ENCODE data around the gene DUSP9. TPM values are rescaled to one million over a fixed set of nuclear protein-coding genes. Genes with fewer than 3 reads are reported as not detected.

Gene DUSP9
- total RNA-seq, 1 donor from 2014 or later, result 0.39 TPM

GRCh38 chrX:153635788-153636668 lies 11.0 kb upstream of the DUSP9 start:
- DNase-seq (ENCODE audit: low spot score), result peak; percentile 80

DNA sequence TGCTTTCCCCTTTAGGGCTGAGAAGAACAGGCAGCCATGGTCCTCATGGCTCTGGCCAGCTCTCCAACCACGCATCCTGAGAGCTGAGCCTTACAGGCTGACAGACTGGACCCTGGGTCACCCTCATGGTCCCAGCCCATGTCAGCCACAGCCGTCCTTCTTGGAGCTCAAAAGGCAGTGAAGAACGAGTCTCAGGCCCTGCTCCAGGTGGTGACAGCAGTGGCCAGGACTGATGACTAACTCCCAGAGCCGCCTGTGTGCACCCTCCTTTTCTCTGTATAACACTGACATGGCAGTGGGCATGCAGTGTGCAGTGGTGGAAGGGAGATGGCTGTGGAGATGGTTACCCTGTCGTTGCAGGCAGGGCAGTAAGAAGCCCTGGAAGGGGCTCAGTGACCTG lies 10.3 kb upstream of the DUSP9 start:
- no peak for DNase-seq (ENCODE audit: low spot score)

GRCh38 chrX:153637121-153638040 lies 9.6 kb upstream of the DUSP9 start:
- peak; percentile 86 for DNase-seq (ENCODE audit: low spot score)

GRCh38 chrX:153638041-153638371 lies 9.0 kb upstream of the DUSP9 start:
- DNase-seq (ENCODE audit: low spot score), result no peak

- DNase-seq (ENCODE audit: low spot score), result peak; percentile 85
These were observed 8.4 kb upstream of the DUSP9 start for GRCh38 chrX:153638436-153639176.

- peak; percentile 65 for DNase-seq (ENCODE audit: low spot score)
These were observed 7.6 kb upstream of the DUSP9 start for GRCh38 chrX:153639177-153640044.

GRCh38 chrX:153640045-153640686 lies 6.8 kb upstream of the DUSP9 start:
- peak; percentile 77 for DNase-seq (ENCODE audit: low spot score)

GRCh38 chrX:153640736-153641575 lies 6.0 kb upstream of the DUSP9 start:
- peak; percentile 82 for DNase-seq (ENCODE audit: low spot score)

- DNase-seq (ENCODE audit: low spot score), result no peak
These were observed 5.4 kb upstream of the DUSP9 start for GRCh38 chrX:153641627-153642026.

GRCh38 chrX:153642051-153642654 lies 4.8 kb upstream of the DUSP9 start:
- peak; percentile 76 for DNase-seq (ENCODE audit: low spot score)

DNA sequence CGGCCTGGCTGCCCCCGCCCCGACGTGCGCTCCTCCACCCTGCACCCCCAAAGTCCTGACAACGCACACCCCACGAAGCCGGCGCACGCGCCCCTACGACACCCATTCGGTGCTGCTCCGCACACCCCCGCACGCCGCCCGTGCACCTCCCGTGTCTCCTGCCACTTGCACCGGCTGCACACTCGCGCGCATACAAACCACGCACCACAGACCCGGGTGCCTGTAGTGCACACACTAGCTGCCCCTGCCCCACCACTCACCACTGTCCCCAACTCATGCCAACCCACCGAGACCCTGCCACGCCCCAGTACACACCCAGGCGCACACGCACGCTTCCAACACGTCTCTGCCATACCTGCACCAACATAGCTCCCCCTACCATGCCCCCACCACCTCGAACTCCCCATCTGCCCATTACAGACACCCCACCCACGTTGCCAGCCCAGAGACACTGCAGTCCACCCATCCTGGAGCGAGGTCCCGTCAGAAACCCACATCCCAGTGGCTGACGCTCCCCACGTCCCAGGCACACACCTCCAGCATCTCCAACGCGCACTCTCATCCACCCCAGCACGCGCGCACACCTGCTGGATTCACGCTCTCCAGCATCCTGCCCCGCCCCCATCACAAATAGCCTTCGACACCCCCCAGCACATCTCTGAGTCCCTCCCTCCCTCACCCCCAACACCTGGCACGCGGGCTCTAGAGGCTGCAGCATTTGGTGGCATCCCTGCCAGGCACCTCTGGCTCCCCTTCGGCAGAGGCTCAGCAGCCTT lies 4.2 kb upstream of the DUSP9 start:
- DNase-seq (ENCODE audit: low spot score), result no peak

- DNase-seq (ENCODE audit: low spot score), result peak; percentile 88
These were observed 3.3 kb upstream of the DUSP9 start for GRCh38 chrX:153643431-153644351.

DNA sequence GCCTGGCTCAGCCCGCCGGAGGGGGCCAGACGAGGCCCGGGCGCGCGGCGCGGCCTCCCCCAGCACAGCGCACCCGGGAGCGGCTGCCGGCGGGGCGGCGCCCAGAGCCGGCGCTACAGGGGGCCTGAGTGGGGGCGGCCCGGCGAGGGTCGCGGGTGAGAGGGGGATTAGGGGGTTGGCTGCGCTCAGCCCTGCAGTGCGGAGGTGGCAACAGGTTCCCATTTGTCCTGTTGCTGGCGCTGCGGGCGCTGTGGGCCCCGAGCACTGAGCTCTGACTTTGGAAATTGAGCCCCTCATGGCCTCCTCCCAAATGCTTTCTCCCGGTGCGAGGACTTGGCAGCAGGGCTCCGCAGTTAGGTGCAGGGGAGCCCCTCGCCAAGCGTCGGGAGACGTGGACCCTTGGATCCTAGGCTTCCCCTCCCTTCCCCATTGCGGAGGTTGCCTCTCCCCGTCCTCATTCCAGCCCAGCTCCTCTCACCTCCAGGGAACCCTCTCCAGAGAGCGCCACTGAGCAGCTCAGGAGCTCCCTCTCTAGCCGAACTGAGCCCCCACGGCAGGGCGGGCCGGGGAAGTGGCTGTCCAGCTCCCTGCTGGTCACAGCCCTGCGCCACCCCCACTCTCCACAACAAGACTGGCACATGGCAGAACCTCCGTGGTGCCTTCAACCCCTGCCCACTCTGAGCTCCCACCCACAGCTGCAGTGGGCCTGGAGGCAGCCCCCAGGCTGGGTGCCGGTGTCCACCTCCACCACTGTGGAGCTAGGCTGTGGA lies 2.5 kb upstream of the DUSP9 start:
- DNase-seq (ENCODE audit: low spot score), result peak; percentile 67

DNA sequence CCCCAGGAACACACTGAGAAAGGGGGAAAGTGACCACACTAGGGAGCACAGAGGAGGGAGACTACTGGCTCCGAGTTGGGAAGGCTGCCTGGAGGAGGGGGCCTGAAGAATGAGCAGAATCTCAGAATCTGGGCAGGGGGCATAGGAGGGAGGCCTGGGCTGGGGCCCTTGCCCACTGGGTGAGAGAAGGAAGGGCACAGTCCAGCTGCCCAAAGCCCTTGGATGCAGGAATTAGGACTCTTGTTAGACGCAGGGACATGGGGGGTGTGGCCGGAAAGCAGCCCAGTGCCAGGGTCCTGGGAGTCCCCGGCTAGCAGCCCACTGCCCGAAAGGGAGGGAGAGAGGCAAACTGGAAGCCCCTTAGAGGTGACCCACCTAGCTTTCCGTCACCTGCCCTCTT lies 1.9 kb upstream of the DUSP9 start:
- peak; percentile 81 for DNase-seq (ENCODE audit: low spot score)

GRCh38 chrX:153645921-153646488 lies 998 bp upstream of the DUSP9 start:
- peak; percentile 74 for DNase-seq (ENCODE audit: low spot score)

Measured in mesenteric fat pad (tissue), 1 donor.